C4-2B (cell line): Measurements from ENCODE around the gene SNAI3.

Source experiments
- CTCF ChIP-seq: fragments of 450-650 bp; conservative IDR thresholded peaks from 2 replicates; pipeline ENCODE4 v1.5.1; 2017; ENCODE audit warnings: mild to moderate bottlenecking
- ZFX ChIP-seq: fragments of 450-650 bp; IDR thresholded peaks from 2 replicates; pipeline ENCODE4 v1.6.1; 2017

DNA sequence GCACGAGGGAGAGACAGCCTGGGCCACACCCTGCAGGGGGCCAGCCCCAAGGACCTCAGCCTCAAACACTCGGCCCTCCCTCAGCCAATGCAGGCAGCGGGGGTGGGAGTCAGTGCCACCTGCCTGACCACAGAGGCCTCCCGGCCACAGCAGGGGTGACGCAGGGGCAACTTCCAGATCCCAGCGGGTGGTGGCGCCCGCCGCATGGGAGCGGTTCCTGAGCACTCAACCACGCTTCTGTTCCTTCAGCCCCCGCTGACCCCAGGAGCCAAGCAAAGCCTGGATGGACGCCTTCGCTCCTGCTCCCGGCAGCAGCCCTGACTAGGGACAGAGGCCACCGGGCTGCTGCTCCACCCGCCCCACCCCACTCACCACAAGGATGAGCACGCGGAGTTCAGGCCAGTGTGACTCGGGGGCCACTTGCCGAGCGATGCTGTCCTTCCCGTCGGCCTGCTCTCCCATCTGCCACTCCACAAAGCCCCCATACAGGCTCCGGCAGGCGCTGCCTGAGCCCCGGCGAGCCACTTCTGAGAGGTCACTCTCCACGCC is 30.5 kb downstream of the SNAI3 start:
- no peak for TF ChIP-seq CTCF
- no peak for TF ChIP-seq ZFX
